Dedifferentiated amniotic fluid mesenchymal stem cell (primary cell): Measurements from ENCODE around the gene TUT1.
"Not testable (repeated sequence)": the region's sequence is repeated elsewhere in the genome, so short reads cannot be mapped to it uniquely, and the experiment has no call there.

Source experiments
- DNase-seq: peaks from one replicate; pipeline ENCODE4 v3.0.0-alpha.2; 2016; ENCODE audit errors: extremely low spot score

TUT1 gene

GRCh38 chr11:62577046-62577714 lies 14.1 kb downstream of the TUT1 start:
- no peak for DNase-seq

DNA sequence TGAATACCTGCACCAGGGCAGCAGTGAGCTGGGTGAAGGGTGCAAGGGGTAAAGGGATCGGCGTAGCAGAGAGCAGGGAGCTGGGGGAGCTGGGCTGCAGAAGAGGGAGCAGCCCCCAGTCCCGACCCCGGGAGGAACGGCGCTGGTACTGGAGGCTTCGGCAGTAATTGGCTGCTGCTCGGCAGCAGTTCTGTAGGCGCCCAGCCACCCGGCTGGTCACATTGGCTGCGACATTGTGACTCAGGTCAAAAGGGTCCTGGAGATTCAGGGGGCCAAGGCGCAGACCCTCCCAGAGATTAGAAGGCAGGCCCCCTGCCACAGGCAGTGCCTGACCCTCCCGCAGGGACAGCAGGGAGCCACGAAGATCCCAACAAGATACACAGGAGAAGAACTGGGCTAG lies 15.5 kb downstream of the TUT1 start:
- DNase-seq, result no peak

DNA sequence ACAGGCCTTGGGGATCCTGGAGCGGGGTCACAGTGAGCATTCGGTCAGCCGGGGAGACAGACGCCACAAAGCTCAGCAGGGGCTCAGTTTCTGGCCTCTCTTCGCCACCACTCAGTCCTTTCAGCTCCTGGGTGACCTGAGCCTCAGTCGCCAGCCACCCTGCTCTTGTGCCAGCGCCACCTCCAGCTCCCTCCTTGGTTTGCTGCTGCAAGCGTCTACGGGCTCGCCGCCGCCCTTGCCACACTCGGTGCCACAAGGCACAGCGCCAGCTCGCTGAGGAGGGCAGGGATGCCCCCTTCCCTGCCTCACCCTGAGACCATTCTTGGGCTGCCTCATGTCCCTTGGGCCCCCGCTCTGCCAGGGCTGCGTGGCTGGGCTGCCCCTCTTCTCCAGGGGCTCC lies 16.2 kb downstream of the TUT1 start:
- no peak for DNase-seq

DNA sequence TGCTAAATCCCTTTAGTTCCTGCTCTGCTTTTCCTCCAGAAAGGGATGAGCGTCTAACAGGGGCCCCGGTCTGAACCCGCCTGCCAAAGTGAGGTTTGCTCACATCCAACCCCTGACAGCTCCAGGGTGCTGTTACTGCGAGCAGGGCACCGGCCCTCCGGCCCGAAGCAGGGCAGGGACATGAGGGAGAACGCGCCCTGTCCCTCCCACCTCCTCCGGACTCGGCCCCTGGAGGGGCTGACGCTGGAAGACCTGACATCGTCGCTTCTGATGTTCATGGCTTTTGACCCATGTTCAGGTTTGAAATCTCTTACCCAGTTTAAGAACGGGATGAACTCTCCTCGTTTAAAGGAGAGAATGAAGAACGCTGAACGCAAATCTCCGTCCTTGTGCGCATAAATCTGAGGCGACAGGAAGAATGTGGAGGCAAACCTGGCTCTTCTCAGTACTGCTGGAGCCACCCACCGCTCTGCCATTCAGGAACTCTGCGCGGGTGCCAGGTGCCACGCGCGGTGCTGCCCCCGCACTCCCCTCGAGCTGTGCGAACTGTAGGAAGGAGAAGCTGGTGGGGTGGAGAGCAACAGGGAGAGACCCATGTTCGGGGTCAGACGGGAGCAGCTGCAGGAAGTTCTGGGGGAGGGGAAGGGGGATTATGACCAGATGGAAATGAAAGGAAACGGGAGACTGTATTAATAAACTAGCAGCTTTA lies 16.8 kb downstream of the TUT1 start:
- no peak for DNase-seq

DNA sequence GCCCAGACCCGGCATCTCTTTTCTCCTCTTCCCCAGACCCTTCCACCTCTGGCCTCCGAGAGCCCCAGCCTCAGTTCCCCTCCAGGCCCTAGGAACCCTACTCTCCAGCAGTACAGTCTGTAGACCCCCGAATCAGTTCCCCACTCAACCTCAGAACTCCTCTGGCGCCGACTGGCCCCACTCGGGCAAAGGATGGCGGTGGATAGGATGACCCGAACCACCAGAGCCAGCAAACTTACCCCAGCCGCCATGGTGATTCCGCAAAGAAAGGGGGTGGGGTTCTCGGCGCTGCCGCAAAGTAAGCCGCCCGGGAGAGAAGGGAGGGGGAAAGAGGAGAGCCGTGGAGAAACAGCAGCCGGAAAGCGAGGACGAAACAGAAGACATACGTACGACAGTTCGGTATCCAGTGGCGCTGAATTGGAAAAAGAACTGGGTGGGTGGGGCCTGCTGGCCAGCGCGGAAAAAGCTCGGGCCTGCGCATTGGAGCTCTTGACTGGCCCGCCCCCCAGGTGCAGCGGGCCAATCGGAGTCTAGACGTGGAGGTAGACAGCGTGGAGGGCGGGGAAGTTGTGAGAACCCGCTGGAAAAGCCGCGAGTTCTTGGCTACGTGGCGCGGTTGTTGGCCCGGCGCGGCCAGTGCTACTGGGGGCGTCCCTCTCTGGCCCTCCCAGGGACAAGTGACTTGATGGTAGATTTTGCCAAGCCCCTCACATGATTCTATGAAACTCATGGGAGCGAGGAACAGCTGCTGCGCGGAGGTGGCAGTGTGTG lies 17.5 kb downstream of the TUT1 start, which contains the start of gene EEF1G:
Gene EEF1G (minus strand): TSS at position 300 of the 771 bp plus-strand sequence. CDS start 49 bp downstream, at position 251.
- peak; percentile 100 for DNase-seq

- no peak for DNase-seq
These were observed 18.2 kb downstream of the TUT1 start for GRCh38 chr11:62573006-62573591.

GRCh38 chr11:62572431-62572830 lies 18.9 kb downstream of the TUT1 start:
- no peak for DNase-seq

GRCh38 chr11:62571493-62571892 lies 19.8 kb downstream of the TUT1 start:
- DNase-seq, result not testable (repeated sequence)

DNA sequence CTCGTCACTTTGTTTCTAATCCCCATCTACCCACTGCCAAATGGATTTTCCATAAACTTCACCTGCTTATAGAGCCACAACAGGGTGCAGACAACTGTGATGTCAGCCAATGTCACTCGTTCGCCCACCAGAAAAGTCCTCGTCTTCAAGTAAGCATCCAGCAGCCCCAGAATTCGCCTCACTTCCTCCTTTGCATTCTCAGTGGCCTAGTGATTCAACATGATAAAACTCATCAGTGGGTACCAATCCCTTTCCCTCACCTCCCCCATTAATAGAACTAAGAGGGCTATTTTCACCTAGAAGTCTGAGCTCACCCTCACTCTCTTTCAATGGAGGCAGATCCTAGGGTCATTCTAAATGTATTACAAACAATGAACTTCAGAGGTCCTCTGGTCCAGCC lies 20.4 kb downstream of the TUT1 start:
- not testable (repeated sequence) for DNase-seq

DNA sequence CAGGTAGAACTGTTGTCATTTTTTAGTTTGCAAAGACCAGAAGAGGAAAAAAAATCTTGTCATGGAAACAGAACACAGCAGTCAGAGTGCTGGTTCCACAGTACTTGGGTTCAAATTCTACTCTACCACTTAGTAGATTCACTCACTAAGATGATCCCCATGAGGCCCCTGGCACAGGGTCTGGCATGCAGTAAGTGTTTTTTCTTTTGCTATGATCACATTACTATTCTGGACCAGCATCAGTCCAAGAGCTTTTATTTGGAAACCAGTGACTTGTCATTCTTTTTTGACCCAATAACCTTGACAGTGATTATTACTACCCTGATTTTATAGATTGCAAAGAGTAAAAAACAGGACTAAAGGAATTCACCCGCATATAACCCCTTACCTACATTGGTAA lies 21.7 kb downstream of the TUT1 start:
- no peak for DNase-seq

GRCh38 chr11:62567018-62567633 lies 24.2 kb downstream of the TUT1 start:
- no peak for DNase-seq

- no peak for DNase-seq
These were observed 25.1 kb downstream of the TUT1 start for GRCh38 chr11:62566247-62566646.

DNA sequence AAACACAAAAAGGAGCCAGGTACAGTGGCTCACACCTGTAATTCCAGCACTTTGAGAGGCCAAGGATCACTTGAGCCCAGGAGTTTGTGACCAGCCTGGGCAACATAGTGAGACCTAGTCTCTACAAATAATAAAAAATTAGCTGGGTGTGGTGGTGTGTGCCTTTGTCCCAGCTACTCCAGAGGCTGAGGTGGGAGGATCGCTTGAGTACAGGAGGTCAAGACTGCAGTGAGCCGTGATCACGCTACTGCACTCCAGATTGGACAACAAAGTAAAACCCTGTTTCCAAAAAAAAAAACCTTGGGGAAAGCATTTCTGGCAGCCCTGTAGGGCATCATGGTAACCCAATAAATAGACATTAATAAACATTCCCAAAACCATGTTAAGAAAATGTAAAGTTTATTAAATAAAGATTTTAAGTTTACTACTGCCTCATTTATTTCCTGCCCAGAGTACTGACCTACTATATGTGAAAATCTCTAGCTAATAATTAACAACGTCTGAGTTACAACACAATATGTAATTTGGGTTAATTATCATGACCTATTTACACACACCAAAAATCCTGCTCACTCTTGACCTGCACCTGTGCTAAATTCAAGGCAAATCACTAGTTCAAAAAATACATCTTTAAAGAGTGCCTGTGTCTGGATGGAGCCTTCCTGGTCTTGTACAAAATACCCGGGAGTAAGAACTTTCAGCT lies 26.1 kb downstream of the TUT1 start:
- no peak for DNase-seq

DNA sequence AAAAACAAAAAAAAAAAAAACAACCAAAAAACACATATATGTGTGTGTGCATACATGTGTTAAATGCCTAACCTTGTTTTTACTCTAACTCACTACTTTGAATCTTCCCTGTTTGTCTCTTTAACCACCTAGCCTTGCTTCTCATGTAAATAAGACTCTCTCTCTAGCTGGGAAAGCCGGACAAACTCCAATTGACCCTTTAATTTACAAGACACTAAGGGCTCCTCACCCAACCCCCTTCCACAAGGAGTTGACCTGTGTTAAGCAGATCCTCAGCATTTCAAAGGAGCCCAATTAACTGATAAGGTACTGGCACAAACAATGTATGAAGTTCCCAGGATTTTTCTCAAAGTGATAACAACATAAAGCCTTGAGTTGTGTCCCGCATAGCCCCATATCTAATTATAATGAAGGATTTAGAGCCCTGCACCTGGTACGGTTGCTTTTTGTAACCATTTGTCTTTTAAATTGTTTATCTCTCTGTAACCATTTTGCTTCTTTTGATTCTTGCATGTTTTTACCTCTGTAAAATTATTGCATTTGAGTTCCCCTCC lies 29.6 kb downstream of the TUT1 start:
- not testable (repeated sequence) for DNase-seq

- peak; percentile 98 for DNase-seq
These were observed 30.7 kb downstream of the TUT1 start for GRCh38 chr11:62560566-62561103.

- not testable (repeated sequence) for DNase-seq
These were observed 31.7 kb downstream of the TUT1 start for GRCh38 chr11:62559626-62560025.

DNA sequence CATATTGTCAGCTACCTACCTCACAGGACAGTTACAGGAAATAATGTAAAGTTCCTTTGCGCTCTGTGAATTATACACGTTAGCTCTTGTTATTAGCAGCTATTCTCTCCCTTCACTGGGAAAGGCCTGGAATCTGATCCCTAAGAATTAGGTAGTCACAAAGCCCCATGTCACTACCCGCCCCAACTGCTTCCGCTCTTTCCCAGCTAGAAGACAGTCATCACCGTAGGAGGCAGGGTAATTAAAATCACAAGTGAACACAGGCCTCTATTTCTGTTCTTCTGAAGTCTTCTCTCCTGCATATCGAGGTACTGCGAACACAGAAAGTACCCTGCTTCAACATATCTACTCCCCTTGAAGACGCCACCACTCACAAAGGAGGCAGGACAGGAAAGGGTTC lies 32.1 kb downstream of the TUT1 start:
- no peak for DNase-seq

DNA sequence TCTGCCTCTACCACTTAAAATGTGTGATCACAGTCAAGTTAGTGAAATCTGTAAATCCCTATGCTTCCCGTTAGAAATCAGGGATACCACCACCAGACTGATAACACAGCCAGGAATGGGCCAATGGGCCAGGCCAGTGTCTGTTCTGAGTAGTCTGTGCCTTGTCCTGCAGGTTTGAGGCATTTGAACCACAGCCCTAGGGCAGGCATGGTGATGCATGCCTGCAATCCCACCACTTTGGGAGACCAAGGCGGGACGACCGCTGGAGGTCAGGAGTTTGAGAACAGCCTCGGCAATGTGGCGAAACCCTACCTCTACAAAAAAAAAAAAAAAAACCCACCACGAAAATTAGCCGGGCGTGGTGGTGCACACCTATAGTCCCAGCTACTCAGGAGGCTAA lies 32.7 kb downstream of the TUT1 start:
- no peak for DNase-seq

- DNase-seq, result no peak
These were observed 34.3 kb downstream of the TUT1 start for GRCh38 chr11:62556875-62557631.
